ENCODE results near the gene CGB5. TPM values are rescaled to one million over a fixed set of nuclear protein-coding genes. Genes with fewer than 3 reads are reported as not detected.

The CGB5 gene
- total RNA-seq, 1 donor from 2014 or later, result not detected

DNA sequence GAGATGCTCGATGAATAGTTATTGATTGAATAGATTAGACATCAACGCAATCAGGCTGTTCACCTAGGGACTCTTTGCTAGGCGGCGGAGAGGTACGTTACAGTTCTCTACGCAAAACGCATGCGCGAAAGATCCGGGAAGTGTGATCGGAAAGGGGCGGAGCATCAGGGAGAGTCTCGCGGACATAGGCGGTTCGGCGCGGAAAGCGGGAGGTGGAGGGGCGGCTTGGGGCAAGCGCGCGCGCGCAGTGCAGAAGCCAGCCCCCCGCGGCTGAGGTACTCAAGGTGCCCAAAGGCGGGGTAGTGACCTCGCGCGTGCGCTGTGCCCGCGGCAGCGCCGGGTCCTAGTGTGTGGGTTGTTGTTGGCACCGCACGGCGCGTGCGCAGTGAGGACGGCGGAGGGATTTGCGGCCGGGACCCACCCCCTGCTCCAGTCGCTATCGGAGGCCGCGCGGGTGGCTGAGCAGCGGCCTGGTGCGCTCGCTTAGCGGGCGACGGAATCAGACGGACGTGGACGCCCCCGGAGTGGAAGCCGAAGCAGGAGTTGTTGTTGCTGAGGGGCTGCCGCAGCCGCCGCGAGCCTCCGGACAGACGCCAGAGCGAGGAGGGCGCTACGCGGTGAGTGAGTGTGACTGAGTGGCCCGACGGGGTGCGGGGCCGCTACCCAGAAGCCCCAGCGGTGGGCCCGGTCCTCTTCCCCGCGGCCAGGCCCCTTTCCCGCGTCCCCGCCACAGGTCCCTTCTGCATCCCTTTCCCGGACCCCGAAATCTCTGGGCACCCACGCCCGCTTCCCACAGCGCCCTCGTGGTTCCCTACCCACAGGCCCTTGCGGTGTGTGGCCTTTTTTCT, 41.6 kb downstream of the CGB5 start, which contains the start of gene SNRNP70:
Gene SNRNP70 (plus strand): TSS at position 432 of the 848 bp plus-strand sequence. CDS start 964 bp downstream, outside the sequence.
- DNase-seq (ENCODE audit: low spot score), result peak; percentile 99

GRCh38 chr19:49085868-49086232, 42.2 kb downstream of the CGB5 start:
- DNase-seq (ENCODE audit: low spot score), result no peak

DNA sequence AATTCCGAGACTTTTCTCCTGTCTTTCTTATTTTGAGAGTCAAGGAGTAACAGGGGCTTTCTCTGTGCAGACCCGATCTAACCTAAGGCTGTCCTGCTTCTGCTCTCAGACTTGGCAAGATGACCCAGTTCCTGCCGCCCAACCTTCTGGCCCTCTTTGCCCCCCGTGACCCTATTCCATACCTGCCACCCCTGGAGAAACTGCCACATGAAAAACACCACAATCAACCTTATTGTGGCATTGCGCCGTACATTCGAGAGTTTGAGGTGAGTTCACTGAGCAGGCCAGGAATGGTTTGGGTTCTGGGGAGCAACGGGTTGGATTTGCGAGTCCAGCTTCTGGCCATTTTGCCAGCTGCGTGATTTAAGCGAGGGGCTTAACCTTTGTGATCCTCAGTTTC, 42.6 kb downstream of the CGB5 start:
- no peak for DNase-seq (ENCODE audit: low spot score)

- DNase-seq (ENCODE audit: low spot score), result no peak
These were observed 47.9 kb downstream of the CGB5 start for GRCh38 chr19:49091391-49092038.

GRCh38 chr19:49092686-49093085, 49.0 kb downstream of the CGB5 start:
- no peak for DNase-seq (ENCODE audit: low spot score)

Other genes starting within 250 kb of the CGB5 start
- 11.1 TPM for gene BCAT2, start 232.8 kb upstream of the CGB5 start, total RNA-seq (ENCODE audit: insufficient read depth, low replicate concordance)
- gene HSD17B14, start 207.4 kb upstream of the CGB5 start, total RNA-seq (ENCODE audit: insufficient read depth, low replicate concordance), result 3.4 TPM
- 2.6 TPM for gene PLEKHA4, start 175.2 kb upstream of the CGB5 start, total RNA-seq (ENCODE audit: insufficient read depth, low replicate concordance)
- 138 TPM for gene PPP1R15A, start 171.4 kb upstream of the CGB5 start, total RNA-seq (ENCODE audit: insufficient read depth, low replicate concordance)
- not detected for gene TULP2, start 145.1 kb upstream of the CGB5 start, total RNA-seq (ENCODE audit: insufficient read depth, low replicate concordance)
- 160 TPM for gene NUCB1, start 143.5 kb upstream of the CGB5 start, total RNA-seq (ENCODE audit: insufficient read depth, low replicate concordance)
- not detected for gene DHDH, start 110.1 kb upstream of the CGB5 start, total RNA-seq (ENCODE audit: insufficient read depth, low replicate concordance)
- 59.9 TPM for gene BAX, start 89.0 kb upstream of the CGB5 start, total RNA-seq (ENCODE audit: insufficient read depth, low replicate concordance)
- gene FTL, start 78.5 kb upstream of the CGB5 start, total RNA-seq (ENCODE audit: insufficient read depth, low replicate concordance), result 2,219 TPM
- 46.9 TPM for gene GYS1, start 50.5 kb upstream of the CGB5 start, total RNA-seq (ENCODE audit: insufficient read depth, low replicate concordance)
- 47.2 TPM for gene RUVBL2, start 50.0 kb upstream of the CGB5 start, total RNA-seq (ENCODE audit: insufficient read depth, low replicate concordance)
- not detected for gene LHB, start 26.8 kb upstream of the CGB5 start, total RNA-seq (ENCODE audit: insufficient read depth, low replicate concordance)
- not detected for gene CGB3, start 19.5 kb upstream of the CGB5 start, total RNA-seq (ENCODE audit: insufficient read depth, low replicate concordance)
- gene CGB2, start 12.0 kb upstream of the CGB5 start, total RNA-seq (ENCODE audit: insufficient read depth, low replicate concordance), result 5.5 TPM
- not detected for gene CGB1, start 7.0 kb upstream of the CGB5 start, total RNA-seq (ENCODE audit: insufficient read depth, low replicate concordance)
- not detected for gene CGB8, start 5.3 kb downstream of the CGB5 start, total RNA-seq (ENCODE audit: insufficient read depth, low replicate concordance)
- not detected for gene CGB7, start 13.9 kb downstream of the CGB5 start, total RNA-seq (ENCODE audit: insufficient read depth, low replicate concordance)
- gene NTF4, start 21.0 kb downstream of the CGB5 start, total RNA-seq (ENCODE audit: insufficient read depth, low replicate concordance), result 4.1 TPM
- 0.72 TPM for gene KCNA7, start 28.9 kb downstream of the CGB5 start, total RNA-seq (ENCODE audit: insufficient read depth, low replicate concordance)
- 143 TPM for gene SNRNP70, start 41.6 kb downstream of the CGB5 start, total RNA-seq (ENCODE audit: insufficient read depth, low replicate concordance)
- not detected for gene LIN7B, start 70.5 kb downstream of the CGB5 start, total RNA-seq (ENCODE audit: insufficient read depth, low replicate concordance)
- not detected for gene C19orf73, start 75.3 kb downstream of the CGB5 start, total RNA-seq (ENCODE audit: insufficient read depth, low replicate concordance)
- gene PPFIA3, start 75.7 kb downstream of the CGB5 start, total RNA-seq (ENCODE audit: insufficient read depth, low replicate concordance), result 32.5 TPM
- gene HRC, start 111.5 kb downstream of the CGB5 start, total RNA-seq (ENCODE audit: insufficient read depth, low replicate concordance), result 0.72 TPM
- 8.2 TPM for gene TRPM4, start 113.9 kb downstream of the CGB5 start, total RNA-seq (ENCODE audit: insufficient read depth, low replicate concordance)

All from umbilical cord (tissue), 2 donors.